HG03196 (cell line): ENCODE measurements around the gene KLF11.
"Not testable (repeated sequence)": the region's sequence is repeated elsewhere in the genome, so short reads cannot be mapped to it uniquely, and the experiment has no call there.

ENCODE experiments used
- ATAC-seq: cut with Tn5 transposase; IDR thresholded peaks from one replicate; pipeline ENCODE4 v1.9.1; 2021; ENCODE audit not compliant: unreplicated experiment

KLF11 gene

GRCh38 chr2:10022966-10023662, 20.2 kb upstream of the KLF11 start:
- no peak for ATAC-seq

GRCh38 chr2:10026940-10027569, 16.3 kb upstream of the KLF11 start:
- no peak for ATAC-seq

GRCh38 chr2:10027660-10028330, 15.6 kb upstream of the KLF11 start:
- no peak for ATAC-seq

GRCh38 chr2:10028407-10028987, 14.9 kb upstream of the KLF11 start:
- ATAC-seq, result no peak

GRCh38 chr2:10028988-10029874, 14.1 kb upstream of the KLF11 start:
- ATAC-seq, result peak; percentile 62

- no peak for ATAC-seq
Measured at GRCh38 chr2:10029875-10030223, 13.5 kb upstream of the KLF11 start.

GRCh38 chr2:10030311-10030736, 13.0 kb upstream of the KLF11 start:
- ATAC-seq, result no peak

- not testable (repeated sequence) for ATAC-seq
Measured at GRCh38 chr2:10030798-10031197, 12.6 kb upstream of the KLF11 start.

GRCh38 chr2:10031886-10032745, 11.2 kb upstream of the KLF11 start:
- no peak for ATAC-seq

GRCh38 chr2:10032746-10033105, 10.6 kb upstream of the KLF11 start:
- no peak for ATAC-seq

- no peak for ATAC-seq
Measured at GRCh38 chr2:10033251-10034006, 9.9 kb upstream of the KLF11 start.

GRCh38 chr2:10034333-10035052, 8.9 kb upstream of the KLF11 start:
- no peak for ATAC-seq

- no peak for ATAC-seq
Measured at GRCh38 chr2:10035053-10035422, 8.3 kb upstream of the KLF11 start.

GRCh38 chr2:10035633-10036032, 7.7 kb upstream of the KLF11 start:
- ATAC-seq, result no peak

GRCh38 chr2:10036095-10036884, 7.1 kb upstream of the KLF11 start:
- no peak for ATAC-seq

- ATAC-seq, result no peak
Measured at GRCh38 chr2:10038123-10038522, 5.2 kb upstream of the KLF11 start.

- no peak for ATAC-seq
Measured at GRCh38 chr2:10038716-10039115, 4.6 kb upstream of the KLF11 start.
